ENCODE results near the gene GNPTAB. TPM values are rescaled to one million over a fixed set of nuclear protein-coding genes. Genes with fewer than 3 reads are reported as not detected.

The GNPTAB gene
- total and polyA plus RNA-seq, 2 of the 13 experiments (the other 11 are each of a cell fraction or from before 2014, with no cell fraction given), result 13.6 to 19.4 TPM

- TF ChIP-seq ZKSCAN8 (CRISPR knock-in tag; IDR thresholded peaks at IDR 0.05; ENCODE audit: borderline replicate concordance) (0 out of 2 replicates have a peak, but pooled peaks have one; percentile 21), CREM (IDR thresholded peaks at IDR 0.05) (0 out of 2 replicates have a peak, but pooled peaks have one; percentile 1), CREM (CRISPR knock-in tag; IDR thresholded peaks at IDR 0.05) (no peak), CENPT (CRISPR knock-in tag; IDR thresholded peaks at IDR 0.05; ENCODE audit: low read depth) (no peak), ZNF7 (CRISPR knock-in tag; IDR thresholded peaks at IDR 0.05) (no peak), TFE3 (CRISPR knock-in tag; IDR thresholded peaks at IDR 0.05) (no peak), ZNF430 (CRISPR knock-in tag; IDR thresholded peaks at IDR 0.05) (no peak), THYN1 (CRISPR knock-in tag; IDR thresholded peaks at IDR 0.05; ENCODE audit: borderline replicate concordance, low read depth) (no peak), FOXC1 (CRISPR knock-in tag; IDR thresholded peaks at IDR 0.05; ENCODE audit: borderline replicate concordance) (no peak), ZNF530 (CRISPR knock-in tag; IDR thresholded peaks at IDR 0.05; ENCODE audit: low read depth) (no peak), HES4 (CRISPR knock-in tag; IDR thresholded peaks at IDR 0.05; ENCODE audit: borderline replicate concordance) (no peak), CBX5 (CRISPR knock-in tag; IDR thresholded peaks at IDR 0.05; ENCODE audit: borderline replicate concordance) (no peak), NFRKB (IDR thresholded peaks at IDR 0.05) (no peak), ZNF784 (CRISPR knock-in tag; IDR thresholded peaks at IDR 0.05; ENCODE audit: borderline replicate concordance) (no peak), ZNF557 (CRISPR knock-in tag; IDR thresholded peaks at IDR 0.05) (0 out of 2 replicates have a peak, but pooled peaks have one; percentile 1), DMTF1 (CRISPR knock-in tag; IDR thresholded peaks at IDR 0.05) (no peak), DMAP1 (CRISPR knock-in tag; IDR thresholded peaks at IDR 0.05) (0 out of 2 replicates have a peak, but pooled peaks have one; percentile 10), MLX (CRISPR knock-in tag; IDR thresholded peaks at IDR 0.05) (no peak), RCOR2 (CRISPR knock-in tag; IDR thresholded peaks at IDR 0.05) (no peak)
- TF ChIP-seq, protein P1, sequence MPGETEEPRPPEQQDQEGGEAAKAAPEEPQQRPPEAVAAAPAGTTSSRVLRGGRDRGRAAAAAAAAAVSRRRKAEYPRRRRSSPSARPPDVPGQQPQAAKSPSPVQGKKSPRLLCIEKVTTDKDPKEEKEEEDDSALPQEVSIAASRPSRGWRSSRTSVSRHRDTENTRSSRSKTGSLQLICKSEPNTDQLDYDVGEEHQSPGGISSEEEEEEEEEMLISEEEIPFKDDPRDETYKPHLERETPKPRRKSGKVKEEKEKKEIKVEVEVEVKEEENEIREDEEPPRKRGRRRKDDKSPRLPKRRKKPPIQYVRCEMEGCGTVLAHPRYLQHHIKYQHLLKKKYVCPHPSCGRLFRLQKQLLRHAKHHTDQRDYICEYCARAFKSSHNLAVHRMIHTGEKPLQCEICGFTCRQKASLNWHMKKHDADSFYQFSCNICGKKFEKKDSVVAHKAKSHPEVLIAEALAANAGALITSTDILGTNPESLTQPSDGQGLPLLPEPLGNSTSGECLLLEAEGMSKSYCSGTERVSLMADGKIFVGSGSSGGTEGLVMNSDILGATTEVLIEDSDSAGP (CRISPR knock-in tag; IDR thresholded peaks at IDR 0.05; ENCODE audit: borderline replicate concordance), result no peak
- TF ChIP-seq, protein P2, sequence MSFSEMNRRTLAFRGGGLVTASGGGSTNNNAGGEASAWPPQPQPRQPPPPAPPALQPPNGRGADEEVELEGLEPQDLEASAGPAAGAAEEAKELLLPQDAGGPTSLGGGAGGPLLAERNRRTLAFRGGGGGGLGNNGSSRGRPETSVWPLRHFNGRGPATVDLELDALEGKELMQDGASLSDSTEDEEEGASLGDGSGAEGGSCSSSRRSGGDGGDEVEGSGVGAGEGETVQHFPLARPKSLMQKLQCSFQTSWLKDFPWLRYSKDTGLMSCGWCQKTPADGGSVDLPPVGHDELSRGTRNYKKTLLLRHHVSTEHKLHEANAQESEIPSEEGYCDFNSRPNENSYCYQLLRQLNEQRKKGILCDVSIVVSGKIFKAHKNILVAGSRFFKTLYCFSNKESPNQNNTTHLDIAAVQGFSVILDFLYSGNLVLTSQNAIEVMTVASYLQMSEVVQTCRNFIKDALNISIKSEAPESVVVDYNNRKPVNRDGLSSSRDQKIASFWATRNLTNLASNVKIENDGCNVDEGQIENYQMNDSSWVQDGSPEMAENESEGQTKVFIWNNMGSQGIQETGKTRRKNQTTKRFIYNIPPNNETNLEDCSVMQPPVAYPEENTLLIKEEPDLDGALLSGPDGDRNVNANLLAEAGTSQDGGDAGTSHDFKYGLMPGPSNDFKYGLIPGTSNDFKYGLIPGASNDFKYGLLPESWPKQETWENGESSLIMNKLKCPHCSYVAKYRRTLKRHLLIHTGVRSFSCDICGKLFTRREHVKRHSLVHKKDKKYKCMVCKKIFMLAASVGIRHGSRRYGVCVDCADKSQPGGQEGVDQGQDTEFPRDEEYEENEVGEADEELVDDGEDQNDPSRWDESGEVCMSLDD (CRISPR knock-in tag; IDR thresholded peaks at IDR 0.05; ENCODE audit: borderline replicate concordance), result no peak
Observed at GRCh38 chr12:101698800-101699347, 131.9 kb downstream of the GNPTAB start (continued).
